ENCODE measurements around the gene TRIML2.

The TRIML2 gene

GRCh38 chr4:188109157-188109755 lies at the start of gene TRIML2:
TRIML2 (minus strand) TSS chr4:188109603; CDS start chr4:188105368, 4,235 bp downstream.
- no peak within 1 kb of the TSS for H3K27ac ChIP-seq
- TF ChIP-seq, protein P1, sequence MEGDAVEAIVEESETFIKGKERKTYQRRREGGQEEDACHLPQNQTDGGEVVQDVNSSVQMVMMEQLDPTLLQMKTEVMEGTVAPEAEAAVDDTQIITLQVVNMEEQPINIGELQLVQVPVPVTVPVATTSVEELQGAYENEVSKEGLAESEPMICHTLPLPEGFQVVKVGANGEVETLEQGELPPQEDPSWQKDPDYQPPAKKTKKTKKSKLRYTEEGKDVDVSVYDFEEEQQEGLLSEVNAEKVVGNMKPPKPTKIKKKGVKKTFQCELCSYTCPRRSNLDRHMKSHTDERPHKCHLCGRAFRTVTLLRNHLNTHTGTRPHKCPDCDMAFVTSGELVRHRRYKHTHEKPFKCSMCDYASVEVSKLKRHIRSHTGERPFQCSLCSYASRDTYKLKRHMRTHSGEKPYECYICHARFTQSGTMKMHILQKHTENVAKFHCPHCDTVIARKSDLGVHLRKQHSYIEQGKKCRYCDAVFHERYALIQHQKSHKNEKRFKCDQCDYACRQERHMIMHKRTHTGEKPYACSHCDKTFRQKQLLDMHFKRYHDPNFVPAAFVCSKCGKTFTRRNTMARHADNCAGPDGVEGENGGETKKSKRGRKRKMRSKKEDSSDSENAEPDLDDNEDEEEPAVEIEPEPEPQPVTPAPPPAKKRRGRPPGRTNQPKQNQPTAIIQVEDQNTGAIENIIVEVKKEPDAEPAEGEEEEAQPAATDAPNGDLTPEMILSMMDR (conservative IDR thresholded peaks at IDR 0.05): no peak
- no peak for TF ChIP-seq ZFX (IDR thresholded peaks at IDR 0.05)

- TF ChIP-seq, protein P1 (conservative IDR thresholded peaks at IDR 0.05): no peak
- TF ChIP-seq ZFX (IDR thresholded peaks at IDR 0.05): no peak
- H3K27ac ChIP-seq: no peak overlapping the region
Measured at GRCh38 chr4:188158336-188158735, 48.9 kb upstream of the TRIML2 start.

- no peak for TF ChIP-seq ZFX (IDR thresholded peaks at IDR 0.05)
- TF ChIP-seq, protein P1 (conservative IDR thresholded peaks at IDR 0.05): no peak
- H3K27ac ChIP-seq: peak overlapping the region; percentile 74; the same call in 1 of the 2 replicates
Measured at GRCh38 chr4:188154668-188155405, 45.4 kb upstream of the TRIML2 start.

DNA sequence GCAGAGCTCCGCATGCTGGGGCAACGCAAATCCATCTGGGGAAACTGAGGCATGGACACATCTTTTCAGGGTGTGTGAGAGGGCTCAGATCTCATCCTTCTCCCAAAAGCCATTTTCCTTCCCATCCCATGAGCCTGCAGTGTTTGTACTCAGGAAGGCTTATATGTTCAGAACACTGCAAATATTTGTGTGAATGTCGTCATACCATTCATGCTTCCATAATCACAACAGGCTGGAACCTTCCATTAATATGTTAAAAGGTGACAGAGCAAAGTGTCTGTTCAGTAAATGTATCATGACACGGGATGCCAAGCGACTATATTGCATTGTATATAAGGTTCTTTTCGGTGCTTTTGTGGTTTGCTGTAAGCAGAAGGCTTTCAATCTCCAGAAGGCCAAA lies 38.4 kb upstream of the TRIML2 start:
- no peak overlapping the region for H3K27ac ChIP-seq
- TF ChIP-seq, protein P1 (conservative IDR thresholded peaks at IDR 0.05): no peak
- no peak for TF ChIP-seq ZFX (IDR thresholded peaks at IDR 0.05)

DNA sequence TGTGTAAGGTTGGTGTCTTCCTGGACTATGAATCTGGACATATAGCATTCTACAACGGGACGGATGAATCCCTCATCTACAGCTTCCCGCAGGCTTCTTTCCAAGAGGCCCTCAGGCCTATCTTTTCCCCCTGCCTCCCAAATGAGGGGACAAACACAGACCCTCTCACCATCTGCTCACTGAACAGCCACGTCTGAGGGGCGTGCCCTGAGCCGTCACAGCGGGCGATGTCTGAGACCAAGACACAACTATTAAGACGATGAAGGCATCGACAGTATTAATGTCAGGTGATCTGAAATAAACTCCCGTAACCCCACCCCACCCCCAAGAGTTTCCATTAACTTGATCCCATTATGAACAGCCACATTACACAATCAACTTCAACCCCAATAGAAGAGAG lies 37.8 kb upstream of the TRIML2 start:
- H3K27ac ChIP-seq: no peak overlapping the region
- TF ChIP-seq, protein P1 (conservative IDR thresholded peaks at IDR 0.05): no peak
- no peak for TF ChIP-seq ZFX (IDR thresholded peaks at IDR 0.05)

GRCh38 chr4:188146618-188147017 lies 37.2 kb upstream of the TRIML2 start:
- TF ChIP-seq ZFX (IDR thresholded peaks at IDR 0.05): no peak
- TF ChIP-seq, protein P1 (conservative IDR thresholded peaks at IDR 0.05): no peak
- no peak overlapping the region for H3K27ac ChIP-seq

DNA sequence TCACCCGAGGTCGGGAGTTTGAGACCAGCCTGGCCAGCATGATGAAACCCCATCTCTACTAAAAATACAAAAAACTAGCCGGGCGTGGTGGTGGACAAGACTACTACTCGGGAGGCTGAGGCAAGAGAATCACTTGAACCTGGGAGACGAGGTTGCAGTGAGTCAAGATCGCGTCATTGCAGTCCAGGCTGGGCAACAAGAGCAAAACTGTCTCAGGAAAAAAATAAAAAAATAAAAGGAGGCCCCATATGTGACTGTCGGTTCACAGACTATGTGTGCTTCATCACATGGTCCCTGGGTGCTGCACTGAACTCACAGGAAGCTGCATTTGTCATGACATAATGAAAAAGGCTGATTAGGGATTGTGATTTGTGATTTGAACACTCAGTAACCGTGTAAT lies 36.2 kb upstream of the TRIML2 start:
- TF ChIP-seq, protein P1 (conservative IDR thresholded peaks at IDR 0.05): no peak
- TF ChIP-seq ZFX (IDR thresholded peaks at IDR 0.05): no peak
- H3K27ac ChIP-seq: no peak overlapping the region

Measured in C4-2B (cell line).